Common myeloid progenitor, CD34-positive (primary cell): Measurements from ENCODE around the gene TTYH1.

Experiments
- CTCF ChIA-PET: fragments of 350-600 bp; sonication (Branson Sonifier 250); formaldehyde crosslinking; loops from one replicate; lab custom pipeline; 2021; ENCODE audit warnings: antibody characterized with exemption; lab: Charles Lee
- POLR2A ChIA-PET: fragments of 350-600 bp; sonication (Branson Sonifier 250); formaldehyde crosslinking; loops from one replicate; lab custom pipeline; 2021; ENCODE audit warnings: antibody characterized with exemption; lab: Charles Lee
- DNase-seq, 3 donors: peaks; one replicate each; pipeline versions ENCODE4 v3.0.0 to v3.0.0-alpha.2; 2013
- H3K27ac ChIP-seq, 2 experiments: 1 replicate in 1 of 2; 2 replicates in 1 of 2; pipeline ENCODE4 v1.7.0; 2013; ENCODE audit warnings: inconsistent platforms in 2 of 2, low read length in 2 of 2, mild to moderate bottlenecking in 2 of 2, low read depth in 1 of 2, moderate library complexity in 1 of 2; ENCODE audit not compliant: severe bottlenecking in 2 of 2, insufficient read depth in 1 of 2, poor library complexity in 1 of 2
- H3K27me3 ChIP-seq, 5 experiments: replicated peaks in 2 of 5; 1 replicate in 3 of 5; 2 replicates in 2 of 5; pipeline versions ENCODE4 v1.6.1 to v1.7.0; 2013; ENCODE audit warnings: low read length in 4 of 5, mild to moderate bottlenecking in 2 of 5, moderate library complexity in 2 of 5, inconsistent platforms in 1 of 5; ENCODE audit not compliant: insufficient read depth in 5 of 5, control insufficient read depth in 4 of 5
- H3K36me3 ChIP-seq, 4 experiments: 1 replicate in 2 of 4; 2 replicates in 2 of 4; pipeline versions ENCODE4 v1.6.1 to v1.7.0; 2013; ENCODE audit warnings: low read length in 3 of 4, control low read depth in 1 of 4, mild to moderate bottlenecking in 1 of 4; ENCODE audit not compliant: control insufficient read depth in 4 of 4, insufficient read depth in 4 of 4
- H3K4me1 ChIP-seq, 4 experiments: 1 replicate in 3 of 4; 2 replicates in 1 of 4; pipeline versions ENCODE4 v1.6.1 to v1.7.1; 2013; ENCODE audit warnings: low read length in 3 of 4, mild to moderate bottlenecking in 3 of 4, control low read depth in 1 of 4, inconsistent platforms in 1 of 4, moderate library complexity in 1 of 4; ENCODE audit not compliant: control insufficient read depth in 4 of 4, insufficient read depth in 4 of 4; ENCODE audit errors: control extremely low read depth in 1 of 4
- H3K4me3 ChIP-seq, 7 experiments: 1 replicate in 4 of 7; 2 replicates in 3 of 7; pipeline versions ENCODE4 v1.5.1 to v1.7.0; 2013; ENCODE audit warnings: mild to moderate bottlenecking in 7 of 7, low read length in 6 of 7, moderate library complexity in 6 of 7, inconsistent platforms in 2 of 7, low read depth in 2 of 7, control low read depth in 1 of 7; ENCODE audit not compliant: insufficient read depth in 4 of 7, control insufficient read depth in 1 of 7; ENCODE audit errors: extremely low read depth in 1 of 7
- H3K9me3 ChIP-seq, 5 experiments: 1 replicate in 4 of 5; 2 replicates in 1 of 5; pipeline versions ENCODE4 v1.6.1 to v1.7.1; 2013; ENCODE audit warnings: low read length in 4 of 5, mild to moderate bottlenecking in 2 of 5, inconsistent platforms in 1 of 5, low read depth in 1 of 5, moderate library complexity in 1 of 5; ENCODE audit not compliant: control insufficient read depth in 4 of 5, insufficient read depth in 2 of 5; ENCODE audit errors: control extremely low read depth in 1 of 5
- WGBS: methylation state at CpG from one replicate; pipeline ENCODE4 v1.1.5; 2013; ENCODE audit not compliant: insufficient coverage; 5-methylcytosine and 5-hydroxymethylcytosine counted together

The TTYH1 gene

DNA sequence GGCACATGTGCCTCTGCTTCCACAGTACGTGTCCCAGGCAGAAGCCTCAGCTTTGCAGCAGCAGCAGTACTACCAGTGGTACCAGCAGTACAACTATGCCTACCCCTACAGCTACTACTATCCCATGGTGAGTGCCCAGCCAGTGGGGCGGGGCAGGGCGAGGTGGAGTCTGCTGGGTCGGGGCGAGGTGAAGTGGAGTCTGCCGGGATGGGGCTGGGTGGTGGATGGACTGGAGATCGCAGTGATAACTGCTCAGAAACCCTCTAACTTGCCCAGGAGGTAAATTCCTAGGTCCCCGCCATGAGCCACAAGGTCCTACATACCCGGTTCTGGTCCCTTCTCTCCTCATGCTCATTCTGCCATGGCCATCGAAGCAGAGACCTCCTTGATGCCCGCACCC is 37.4 kb downstream of the TTYH1 start:
- 96% methylated on average over 9 of the region's 11 CpGs for WGBS
- no peaks in the 10 kb centered on the region for H3K27me3 ChIP-seq
- H3K27ac ChIP-seq = no peak overlapping the region
- H3K9me3 ChIP-seq = no peaks in the 10 kb centered on the region
- ChIA-PET POLR2A (no interaction called here), CTCF (interaction anchor here (1.4 to 5.8 kb wide), 3 partner anchors 11 to 37 kb away, joined by 4 to 23 read pairs (median 10); partner anchors contain the start of genes LENG9 and TTYH1)
- DNase-seq = no peak
- H3K36me3 ChIP-seq = peaks cover 17 to 68% (median 49%) of the 10 kb centered on the region in 4 experiments
- H3K4me3 ChIP-seq = no peak overlapping the region
- peaks cover 7 to 28% (median 18%) of the 10 kb centered on the region in 4 experiments for H3K4me1 ChIP-seq

- Histone ChIP-seq H3K4me1 (peaks cover 7 to 24% (median 14%) of the 10 kb centered on the region in 4 experiments), H3K27ac (no peak overlapping the region), H3K36me3 (peaks cover 18 to 83% (median 63%) of the 10 kb centered on the region in 4 experiments), H3K4me3 (no peak overlapping the region), H3K27me3 (no peaks in the 10 kb centered on the region), H3K9me3 (no peaks in the 10 kb centered on the region)
- no peak for DNase-seq
- ChIA-PET POLR2A (interaction anchor here (1.4 kb wide), 1 partner anchor 8 kb away, joined by 7 read pairs; no protein-coding TSS in a partner anchor), CTCF (interaction anchor here (1.1 to 2.5 kb wide), 4 partner anchors 9 to 39 kb away, joined by 3 to 10 read pairs (median 7); partner anchors contain the start of genes LENG9 and TTYH1)
- 96% methylated on average over 25 of the region's 31 CpGs for WGBS
Measured at GRCh38 chr19:54453921-54454780, 38.9 kb downstream of the TTYH1 start.

DNA sequence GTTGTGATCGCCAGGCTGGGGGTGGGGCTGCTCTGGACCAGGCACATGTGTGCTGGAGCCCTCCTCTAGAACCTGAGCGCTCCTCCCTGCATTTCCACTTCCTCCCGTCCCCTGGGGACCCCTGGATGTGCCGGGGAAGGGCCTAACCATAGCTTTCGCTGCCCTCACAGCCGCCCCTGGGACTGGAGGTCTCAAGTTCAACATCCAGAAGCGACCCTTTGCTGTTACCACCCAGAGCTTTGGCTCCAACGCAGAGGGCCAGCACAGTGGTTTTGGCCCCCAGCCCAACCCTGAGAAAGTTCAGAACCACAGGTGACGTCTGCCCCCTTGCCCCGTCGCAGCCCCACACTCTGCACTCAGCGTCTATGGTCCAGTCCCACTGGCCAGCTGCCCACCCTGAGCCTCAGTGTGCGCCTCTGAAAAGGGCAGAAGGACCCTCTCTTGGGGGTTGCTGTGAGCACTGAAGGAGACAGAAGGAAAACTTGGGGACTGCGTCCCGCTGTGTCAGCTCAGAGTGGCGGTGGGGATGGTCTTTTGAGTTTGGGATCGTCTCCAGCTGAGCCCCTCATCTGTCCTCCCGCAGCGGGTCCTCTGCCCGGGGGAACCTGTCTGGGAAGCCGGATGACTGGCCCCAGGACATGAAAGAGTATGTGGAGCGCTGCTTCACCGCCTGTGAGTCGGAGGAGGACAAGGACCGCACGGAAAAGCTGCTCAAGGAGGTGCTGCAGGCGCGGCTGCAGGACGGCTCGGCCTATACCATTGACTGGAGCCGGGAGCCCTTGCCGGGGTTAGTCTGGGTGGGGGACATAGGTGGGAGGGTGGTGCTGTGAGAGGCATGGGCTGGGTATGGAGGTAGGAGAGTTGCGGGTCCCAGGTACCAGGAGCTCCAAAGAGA is 39.8 kb downstream of the TTYH1 start:
- no peak overlapping the region for H3K4me3 ChIP-seq
- no peaks in the 10 kb centered on the region for H3K9me3 ChIP-seq
- DNase-seq = no peak
- ChIA-PET CTCF (interaction anchor here (0.9 to 2.5 kb wide), 3 partner anchors 8 to 33 kb away, joined by 3 to 10 read pairs (median 10); partner anchors contain the start of gene LENG9), POLR2A (no interaction called here)
- peaks cover 4 to 28% (median 14%) of the 10 kb centered on the region in 4 experiments for H3K4me1 ChIP-seq
- H3K27ac ChIP-seq = no peak overlapping the region
- WGBS = 97% methylated on average over 33 of the region's 33 CpGs
- no peaks in the 10 kb centered on the region for H3K27me3 ChIP-seq
- H3K36me3 ChIP-seq = peaks cover 18 to 92% (median 71%) of the 10 kb centered on the region in 4 experiments

DNA sequence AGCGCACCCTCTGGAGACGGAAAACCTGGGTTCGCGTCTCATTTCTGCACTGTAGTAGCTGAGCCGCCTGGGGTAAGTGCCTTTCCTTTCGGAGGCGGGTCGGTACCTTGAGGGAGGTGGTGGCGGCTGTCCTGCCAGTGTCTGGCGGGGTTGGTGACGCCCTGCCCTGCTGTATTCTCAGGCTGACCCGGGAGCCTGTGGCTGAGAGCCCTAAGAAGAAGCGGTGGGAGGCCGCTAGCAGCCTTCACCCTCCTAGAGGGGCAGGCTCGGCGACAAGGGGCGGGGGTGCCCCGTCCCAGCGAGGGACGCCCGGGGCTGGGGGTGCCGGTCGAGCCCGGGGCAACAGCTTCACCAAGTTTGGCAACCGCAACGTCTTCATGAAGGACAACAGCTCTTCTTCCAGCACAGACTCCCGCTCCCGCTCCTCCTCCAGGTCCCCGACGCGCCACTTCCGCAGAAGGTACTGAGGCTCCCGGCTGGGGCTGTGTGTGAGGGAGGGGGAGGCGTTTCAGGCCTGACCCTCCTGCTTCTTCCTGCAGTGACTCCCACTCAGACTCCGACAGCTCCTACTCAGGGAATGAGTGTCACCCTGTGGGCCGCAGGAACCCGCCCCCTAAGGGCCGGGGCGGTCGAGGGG is 40.6 kb downstream of the TTYH1 start:
- no peak overlapping the region for H3K4me3 ChIP-seq
- no peaks in the 10 kb centered on the region for H3K9me3 ChIP-seq
- peaks cover 0 to 23% (median 9%) of the 10 kb centered on the region in 4 experiments for H3K4me1 ChIP-seq
- ChIA-PET CTCF (interaction anchor here (0.9 kb wide), 1 partner anchor 34 kb away, joined by 3 read pairs; no protein-coding TSS in a partner anchor), POLR2A (no interaction called here)
- H3K27ac ChIP-seq = no peak overlapping the region
- no peaks in the 10 kb centered on the region for H3K27me3 ChIP-seq
- no peak for DNase-seq
- peaks cover 18 to 96% (median 74%) of the 10 kb centered on the region in 4 experiments for H3K36me3 ChIP-seq
- 97% methylated on average over 28 of the region's 40 CpGs for WGBS

- CTCF ChIA-PET = no interaction called here
- Histone ChIP-seq H3K4me1 (peaks cover 0 to 16% (median 7%) of the 10 kb centered on the region in 4 experiments), H3K27me3 (no peaks in the 10 kb centered on the region), H3K27ac (no peak overlapping the region), H3K9me3 (no peaks in the 10 kb centered on the region), H3K36me3 (peaks cover 13 to 96% (median 74%) of the 10 kb centered on the region in 4 experiments), H3K4me3 (no peak overlapping the region)
- DNase-seq = no peak
- POLR2A ChIA-PET = no interaction called here
- WGBS = 97% methylated on average over 51 of the region's 51 CpGs
Measured at GRCh38 chr19:54456423-54457373, 41.4 kb downstream of the TTYH1 start.
